NCI-H748 treated with DMSO at 0.1 percent for 48 hours (cell line): ENCODE data around the gene HS6ST3.

Experiments used
- DNase-seq: peaks from one replicate; lab custom pipeline; 2025; lab: John Stamatoyannopoulos, UW

HS6ST3 gene

GRCh38 chr13:96837809-96838208 lies 747.9 kb downstream of the HS6ST3 start:
- no peak for DNase-seq

DNA sequence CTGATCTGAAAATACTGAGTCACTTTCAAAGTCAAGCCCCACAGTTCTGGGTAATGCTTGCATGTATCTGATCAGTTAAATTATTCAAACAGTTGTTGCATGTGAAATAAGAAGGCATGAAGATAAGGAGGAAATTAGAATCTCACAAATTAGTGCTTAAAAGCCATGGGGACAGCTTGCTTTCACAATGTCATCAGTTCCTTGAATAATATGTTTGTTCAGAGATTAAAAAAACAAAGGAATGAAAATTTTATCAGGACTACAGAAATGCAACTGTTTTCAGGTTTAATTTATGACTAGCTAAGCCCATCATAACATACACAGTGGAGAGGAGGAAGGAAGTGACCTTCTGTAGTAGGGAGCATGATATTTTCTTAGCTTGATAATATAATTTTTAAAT lies 754.3 kb downstream of the HS6ST3 start:
- no peak for DNase-seq

- DNase-seq, result no peak
Measured at GRCh38 chr13:96844616-96845015, 754.7 kb downstream of the HS6ST3 start.

- no peak for DNase-seq
Measured at GRCh38 chr13:96848286-96848685, 758.4 kb downstream of the HS6ST3 start.

GRCh38 chr13:96849091-96849490 lies 759.2 kb downstream of the HS6ST3 start:
- DNase-seq, result no peak

DNA sequence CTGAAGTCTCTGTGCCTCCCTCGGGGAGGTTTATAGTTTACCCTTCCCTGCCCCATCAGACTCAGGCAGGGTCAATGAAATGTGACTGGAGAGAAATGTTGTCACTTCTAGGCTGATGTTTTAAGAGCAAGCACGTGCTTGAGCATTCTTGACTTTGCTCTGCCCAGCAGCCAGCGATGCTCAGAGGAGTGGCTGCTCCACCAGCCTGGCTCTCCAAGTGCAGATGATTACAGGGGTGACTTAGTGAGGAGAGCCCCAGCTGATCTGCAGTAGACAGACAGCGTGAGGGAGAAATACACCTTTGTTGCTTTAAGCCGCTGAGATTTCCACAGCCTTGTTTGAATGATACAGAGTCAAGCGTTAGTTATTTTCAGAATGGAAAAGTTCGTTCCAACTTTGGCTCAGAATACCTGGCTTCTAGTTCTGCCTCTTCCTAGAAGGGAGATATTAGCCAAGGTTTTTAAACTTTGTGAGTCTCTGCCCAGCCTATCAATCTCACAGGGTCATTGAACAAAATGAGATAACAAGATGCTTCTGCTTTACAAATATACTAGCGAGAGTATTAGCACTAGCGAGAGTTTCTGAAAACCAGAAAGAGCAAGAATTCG lies 760.7 kb downstream of the HS6ST3 start:
- no peak for DNase-seq

DNA sequence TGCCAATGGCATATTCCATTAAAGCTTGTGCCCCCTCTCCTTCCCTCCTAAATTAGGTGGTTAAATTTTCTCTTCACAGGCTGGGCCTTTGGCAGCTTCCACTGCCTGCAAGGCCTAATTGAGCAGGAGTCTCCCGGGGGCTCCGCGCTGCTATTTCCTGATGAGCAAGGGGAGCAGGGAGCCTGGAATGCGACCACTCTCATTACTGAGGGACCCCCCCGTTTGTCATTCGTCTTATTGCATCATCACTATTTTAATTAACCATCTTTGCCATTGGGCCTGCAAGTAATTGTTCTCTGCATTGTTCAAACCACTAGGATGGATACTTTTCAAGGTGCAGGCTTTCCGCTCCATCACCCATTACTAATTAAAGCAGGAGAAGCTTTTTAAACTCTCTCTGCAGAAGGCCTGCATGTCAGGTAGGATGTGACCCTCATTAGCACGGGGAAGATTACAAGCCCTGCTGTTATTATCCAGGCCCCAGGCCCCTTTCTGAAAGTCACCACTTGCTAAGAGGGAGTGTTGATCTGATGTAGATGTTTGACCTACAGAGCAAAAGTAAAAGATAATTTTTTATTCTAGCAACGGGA lies 762.0 kb downstream of the HS6ST3 start:
- DNase-seq, result no peak

GRCh38 chr13:96858133-96858826 lies 768.4 kb downstream of the HS6ST3 start:
- DNase-seq, result no peak

- DNase-seq, result no peak
Measured at GRCh38 chr13:96860882-96861281, 771.0 kb downstream of the HS6ST3 start.

DNA sequence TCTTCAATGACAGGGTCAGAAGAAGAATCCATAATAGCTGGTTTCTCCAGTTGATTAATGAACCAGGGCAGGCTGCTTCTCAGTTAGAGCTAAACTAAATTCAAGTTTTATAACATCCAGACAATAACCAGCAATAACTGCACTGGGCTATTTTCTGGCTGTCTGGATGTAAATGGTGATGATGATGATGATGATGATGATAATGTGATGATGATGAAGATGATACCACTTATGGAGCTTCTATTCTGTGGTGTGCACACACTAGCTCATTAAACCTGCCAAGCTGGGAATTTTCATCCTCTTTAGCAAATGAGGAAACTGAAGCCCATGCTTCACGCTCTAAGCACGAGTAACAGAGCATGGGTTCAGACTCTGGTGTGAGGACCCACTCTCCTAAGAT lies 772.2 kb downstream of the HS6ST3 start:
- DNase-seq, result no peak

DNA sequence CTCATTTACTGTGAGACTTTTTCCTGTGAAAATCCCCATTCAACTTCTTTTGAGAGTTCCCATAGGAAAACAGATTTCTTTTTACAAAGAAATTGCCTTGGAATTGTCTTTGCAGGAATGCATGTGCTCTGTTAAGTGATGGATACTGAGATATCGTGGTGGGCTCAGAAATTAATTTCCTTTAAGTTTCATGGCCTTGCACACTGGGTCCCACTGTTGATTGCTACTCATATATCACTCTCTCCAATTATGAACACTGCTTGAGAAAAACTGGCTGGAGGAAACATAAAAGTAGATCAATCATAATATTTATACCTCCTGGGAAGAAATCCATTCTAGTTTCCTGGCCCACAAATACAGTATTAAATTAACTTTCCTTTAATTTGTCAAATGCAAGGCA lies 773.1 kb downstream of the HS6ST3 start:
- no peak for DNase-seq

DNA sequence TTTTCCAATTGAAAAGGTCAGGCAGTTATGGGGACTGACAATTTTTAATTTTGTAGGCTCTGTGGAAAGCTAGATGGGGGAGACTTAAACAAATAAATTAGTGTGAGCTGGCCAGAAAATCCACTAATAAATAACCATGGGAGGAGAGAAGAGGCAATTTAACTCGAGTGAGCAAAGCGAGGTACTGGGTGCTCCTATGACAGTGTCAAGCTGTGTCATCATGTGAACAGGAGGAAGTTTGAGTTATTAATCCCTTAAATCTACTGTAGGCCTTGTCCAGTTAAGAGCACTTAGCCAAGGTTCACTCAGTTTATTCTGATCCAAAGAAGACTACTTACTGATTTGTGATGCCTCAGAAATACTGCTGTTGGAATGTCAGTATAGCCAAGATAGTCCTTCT lies 781.6 kb downstream of the HS6ST3 start:
- no peak for DNase-seq

GRCh38 chr13:96880419-96880818 lies 790.5 kb downstream of the HS6ST3 start:
- DNase-seq, result no peak
